Loucy (cell line): Measurements from ENCODE around the gene MRPS6.

Experiments used
- H2AFZ ChIP-seq: fragments of 200-600 bp; sonication (generic); 2 replicates; pipeline ENCODE4 v1.6.0; 2016; ENCODE audit warnings: antibody characterized with exemption, mild to moderate bottlenecking, low read length, moderate library complexity
- H3F3A ChIP-seq: fragments of 200-600 bp; 2 replicates; pipeline ENCODE4 v1.6.0; 2016; ENCODE audit warnings: antibody characterized with exemption, low read depth, mild to moderate bottlenecking
- H3K27me3 ChIP-seq: fragments of 200-600 bp; sonication (generic); 2 replicates; pipeline ENCODE4 v1.6.1; 2014; ENCODE audit warnings: low read length, mild to moderate bottlenecking; ENCODE audit not compliant: insufficient read depth, poor library complexity, severe bottlenecking
- H3K36me3 ChIP-seq: fragments of 200-600 bp; sonication (generic); 2 replicates; pipeline ENCODE4 v1.6.1; 2016; ENCODE audit warnings: low read length; ENCODE audit not compliant: insufficient read depth
- H3K4me1 ChIP-seq: fragments of 200-600 bp; sonication (generic); 2 replicates; pipeline ENCODE4 v1.5.1; 2014; ENCODE audit warnings: low read length, mild to moderate bottlenecking; ENCODE audit not compliant: insufficient read depth, poor library complexity, severe bottlenecking
- H3K4me2 ChIP-seq: fragments of 200-600 bp; sonication (generic); 2 replicates; pipeline ENCODE4 v1.6.0; 2014; ENCODE audit warnings: antibody characterized with exemption, low read length, low read depth, mild to moderate bottlenecking; ENCODE audit not compliant: poor library complexity, severe bottlenecking
- H3K4me3 ChIP-seq: fragments of 200-600 bp; sonication (generic); 2 replicates; pipeline ENCODE4 v1.5.1; 2014; ENCODE audit warnings: low read length, mild to moderate bottlenecking, mixed read lengths; ENCODE audit not compliant: poor library complexity, severe bottlenecking
- H3K79me2 ChIP-seq: fragments of 200-600 bp; sonication (generic); 2 replicates; pipeline ENCODE4 v1.6.1; 2014; ENCODE audit warnings: low read length; ENCODE audit not compliant: insufficient read depth
- H3K9ac ChIP-seq: fragments of 200-600 bp; sonication (generic); 2 replicates; pipeline ENCODE4 v1.6.0; 2014; ENCODE audit warnings: mild to moderate bottlenecking, low read depth, low read length, moderate library complexity; ENCODE audit not compliant: poor library complexity, severe bottlenecking
- H3K9me2 ChIP-seq: fragments of 200-600 bp; sonication (generic); replicated peaks from 2 replicates; pipeline ENCODE4 v1.6.1; 2016; ENCODE audit warnings: low read depth, low read length, mixed read lengths
- H3K9me3 ChIP-seq: fragments of 200-600 bp; sonication (generic); 2 replicates; pipeline ENCODE4 v1.6.1; 2014; ENCODE audit warnings: mild to moderate bottlenecking, antibody characterized with exemption, low read length, low read depth; ENCODE audit not compliant: insufficient read depth
- H4K20me1 ChIP-seq: fragments of 200-600 bp; sonication (generic); 2 replicates; pipeline ENCODE4 v1.6.0; 2014; ENCODE audit warnings: antibody characterized with exemption, low read length, mild to moderate bottlenecking; ENCODE audit not compliant: insufficient read depth, poor library complexity, severe bottlenecking
- CTCF ChIP-seq: fragments of 200-600 bp; sonication (generic); conservative IDR thresholded peaks from 2 replicates; pipeline ENCODE4 v1.5.1; 2014; ENCODE audit warnings: mild to moderate bottlenecking, antibody characterized with exemption, low read length
- EZH2phosphoT487 ChIP-seq: fragments of 200-600 bp; IDR thresholded peaks from 2 replicates; pipeline ENCODE4 v1.6.1; 2018; ENCODE audit warnings: antibody characterized with exemption, mild to moderate bottlenecking, moderate library complexity, borderline replicate concordance

The MRPS6 gene

GRCh38 chr21:34116569-34116968 is 43.2 kb downstream of the MRPS6 start:
- Histone ChIP-seq H3K4me1 (no peaks in the 10 kb centered on the region), H3K9me3 (no peaks in the 10 kb centered on the region), H3K4me2 (no peak overlapping the region), H4K20me1 (peaks cover 10% of the 10 kb centered on the region), H3K36me3 (no peaks in the 10 kb centered on the region), H3K9ac (no peak overlapping the region), H3K27me3 (no peaks in the 10 kb centered on the region), H3F3A (no peaks in the 10 kb centered on the region), H2AFZ (no peak overlapping the region), H3K79me2 (peaks cover 95% of the 10 kb centered on the region), H3K9me2 (no peaks in the 10 kb centered on the region), H3K4me3 (no peak overlapping the region)
- TF ChIP-seq EZH2phosphoT487 (no peak), CTCF (no peak)

- H3K9me2 ChIP-seq = no peaks in the 10 kb centered on the region
- no peaks in the 10 kb centered on the region for H4K20me1 ChIP-seq
- H3K36me3 ChIP-seq = peaks cover 16% of the 10 kb centered on the region; the same call in 1 of the 2 replicates
- H3K4me3 ChIP-seq = no peak overlapping the region
- peaks cover 89% of the 10 kb centered on the region for H3K79me2 ChIP-seq
- no peaks in the 10 kb centered on the region for H3F3A ChIP-seq
- TF ChIP-seq EZH2phosphoT487 = no peak
- TF ChIP-seq CTCF = no peak
- H3K4me1 ChIP-seq = no peaks in the 10 kb centered on the region
- no peak overlapping the region for H3K9ac ChIP-seq
- no peaks in the 10 kb centered on the region for H3K27me3 ChIP-seq
- no peaks in the 10 kb centered on the region for H3K9me3 ChIP-seq
- H3K4me2 ChIP-seq = no peak overlapping the region
- H2AFZ ChIP-seq = no peak overlapping the region
These were observed 47.5 kb downstream of the MRPS6 start for GRCh38 chr21:34120867-34121266.

- Histone ChIP-seq H2AFZ (no peak overlapping the region), H3K9ac (no peak overlapping the region), H3K9me2 (no peaks in the 10 kb centered on the region), H3K4me3 (no peak overlapping the region), H3K27me3 (no peaks in the 10 kb centered on the region), H3K4me2 (no peak overlapping the region), H4K20me1 (no peaks in the 10 kb centered on the region), H3K4me1 (no peaks in the 10 kb centered on the region), H3K79me2 (peaks cover 89% of the 10 kb centered on the region), H3F3A (no peaks in the 10 kb centered on the region), H3K36me3 (peaks cover 27% of the 10 kb centered on the region; the same call in 1 of the 2 replicates), H3K9me3 (no peaks in the 10 kb centered on the region)
- TF ChIP-seq EZH2phosphoT487 (no peak), CTCF (no peak)
These were observed 48.7 kb downstream of the MRPS6 start for GRCh38 chr21:34122047-34122446.
